WTC11 (cell line): ENCODE results near the gene PFKP.
"Not testable (repeated sequence)": the region's sequence is repeated elsewhere in the genome, so short reads cannot be mapped to it uniquely, and the experiment has no call there.

Experiments used
- CTCF ChIP-seq: fragments of 200-600 bp; IDR thresholded peaks from 2 replicates; pipeline ENCODE4 v1.8.0; 2022; ENCODE audit warnings: antibody characterized with exemption
- MAX ChIP-seq: sonication (generic); formaldehyde crosslinking; IDR thresholded peaks from 2 replicates; pipeline ENCODE4 v1.8.0; 2022; ENCODE audit warnings: mild to moderate bottlenecking, missing genetic modification reagents
- RELA ChIP-seq: sonication (generic); formaldehyde crosslinking; IDR thresholded peaks from 2 replicates; pipeline ENCODE4 v1.8.1; 2022; ENCODE audit warnings: missing genetic modification reagents, mild to moderate bottlenecking, borderline replicate concordance
- USF1 ChIP-seq: sonication (generic); formaldehyde crosslinking; IDR thresholded peaks from 2 replicates; pipeline ENCODE4 v1.8.0; 2022; ENCODE audit warnings: mild to moderate bottlenecking, missing genetic modification reagents

GRCh38 chr10:3171488-3171887 lies 104.1 kb downstream of the PFKP start:
- TF ChIP-seq RELA; MAX; CTCF; USF1 (CRISPR knock-in tag): not testable (repeated sequence)
